ENCODE results near the gene PTPN3. TPM values are rescaled to one million over a fixed set of nuclear protein-coding genes. Genes with fewer than 3 reads are reported as not detected.

Gene PTPN3
- total RNA-seq, 1 donor from 2014 or later: 2.4 TPM

DNA sequence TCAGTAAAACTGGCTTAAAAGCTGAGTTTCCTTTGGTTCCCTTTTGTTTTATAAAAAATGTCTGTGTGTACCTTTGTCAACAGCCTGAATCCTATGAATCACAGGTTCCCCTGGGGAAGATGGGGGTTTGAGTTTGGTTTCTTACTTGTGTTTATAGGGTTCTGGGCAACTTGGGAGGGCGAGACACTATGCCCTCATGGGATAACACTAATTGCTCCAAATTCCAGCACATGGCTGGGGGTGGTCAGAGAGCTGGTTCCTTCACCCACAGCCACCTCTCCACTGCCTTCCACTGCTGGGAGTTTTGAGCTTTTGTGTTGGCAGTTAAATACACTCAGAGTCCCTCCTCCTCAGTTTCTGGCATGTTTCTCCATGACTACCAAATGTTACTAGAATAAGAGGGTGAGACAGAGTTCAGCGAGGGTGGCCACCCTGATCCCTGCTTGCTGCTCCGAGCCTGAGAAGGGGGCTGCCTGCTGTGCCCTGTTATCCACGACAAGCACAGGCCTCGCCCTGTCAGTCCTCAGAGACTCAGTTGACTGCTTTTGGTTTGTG lies 94.3 kb downstream of the PTPN3 start:
- Mint-ChIP-seq H3K27me3 (ENCODE audit: insufficient read depth, low read depth) (peaks cover 4% of the 10 kb centered on the region), H3K4me3 (no peak overlapping the region), H3K36me3 (no peaks in the 10 kb centered on the region), H3K9me3 (no peaks in the 10 kb centered on the region), H3K4me1 (peaks cover 10% of the 10 kb centered on the region), H3K27ac (peak overlapping the region; percentile 57)
- no peaks in the 10 kb centered on the region for H4K20me1 ChIP-seq (ENCODE audit: low read depth)
- TF ChIP-seq EZH2 (IDR thresholded peaks at IDR 0.05): no peak
- no peak for TF ChIP-seq EZH2phosphoT487 (IDR thresholded peaks at IDR 0.05)
- TF ChIP-seq, protein P1, sequence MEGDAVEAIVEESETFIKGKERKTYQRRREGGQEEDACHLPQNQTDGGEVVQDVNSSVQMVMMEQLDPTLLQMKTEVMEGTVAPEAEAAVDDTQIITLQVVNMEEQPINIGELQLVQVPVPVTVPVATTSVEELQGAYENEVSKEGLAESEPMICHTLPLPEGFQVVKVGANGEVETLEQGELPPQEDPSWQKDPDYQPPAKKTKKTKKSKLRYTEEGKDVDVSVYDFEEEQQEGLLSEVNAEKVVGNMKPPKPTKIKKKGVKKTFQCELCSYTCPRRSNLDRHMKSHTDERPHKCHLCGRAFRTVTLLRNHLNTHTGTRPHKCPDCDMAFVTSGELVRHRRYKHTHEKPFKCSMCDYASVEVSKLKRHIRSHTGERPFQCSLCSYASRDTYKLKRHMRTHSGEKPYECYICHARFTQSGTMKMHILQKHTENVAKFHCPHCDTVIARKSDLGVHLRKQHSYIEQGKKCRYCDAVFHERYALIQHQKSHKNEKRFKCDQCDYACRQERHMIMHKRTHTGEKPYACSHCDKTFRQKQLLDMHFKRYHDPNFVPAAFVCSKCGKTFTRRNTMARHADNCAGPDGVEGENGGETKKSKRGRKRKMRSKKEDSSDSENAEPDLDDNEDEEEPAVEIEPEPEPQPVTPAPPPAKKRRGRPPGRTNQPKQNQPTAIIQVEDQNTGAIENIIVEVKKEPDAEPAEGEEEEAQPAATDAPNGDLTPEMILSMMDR (IDR thresholded peaks at IDR 0.05): no peak
- H3F3A ChIP-seq (ENCODE audit: low read depth): no peaks in the 10 kb centered on the region
- no peaks in the 10 kb centered on the region for H3K36me3 ChIP-seq
- no peak for DNase-seq (ENCODE audit: low spot score)
- no peak overlapping the region for H3K4me3 ChIP-seq
- no peak overlapping the region for H3K27ac ChIP-seq
- H3K79me2 ChIP-seq (ENCODE audit: low read depth): no peaks in the 10 kb centered on the region
- H3K4me1 ChIP-seq: peaks cover 4% of the 10 kb centered on the region
- no peaks in the 10 kb centered on the region for H3K9me3 ChIP-seq (ENCODE audit: low read depth)
- H3K9ac ChIP-seq: no peak overlapping the region
- H3K27me3 ChIP-seq: no peaks in the 10 kb centered on the region
- H3K4me2 ChIP-seq: no peak overlapping the region
- H2AFZ ChIP-seq (replicated peaks): no peak overlapping the region

DNA sequence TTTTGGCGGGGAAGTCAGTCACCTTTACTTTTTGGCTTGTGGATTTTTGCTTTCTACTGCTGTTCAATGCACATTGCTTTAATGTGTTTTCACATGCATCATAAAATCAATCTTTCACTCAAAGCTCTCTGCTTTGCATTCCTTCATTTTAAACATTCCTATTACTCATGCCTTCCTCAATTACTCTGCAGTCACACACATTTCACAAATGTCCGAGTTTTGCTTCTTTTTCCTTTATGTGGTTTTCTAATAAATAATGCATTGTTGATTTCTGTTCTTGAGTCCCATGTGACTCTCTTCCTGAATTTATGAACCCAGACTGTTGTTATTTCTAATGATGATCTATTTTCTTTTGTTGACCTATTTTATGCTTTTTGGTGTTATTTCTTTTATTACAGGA lies 95.0 kb downstream of the PTPN3 start:
- Histone ChIP-seq H3F3A (ENCODE audit: low read depth) (no peaks in the 10 kb centered on the region), H3K9me3 (ENCODE audit: low read depth) (no peaks in the 10 kb centered on the region), H3K4me2 (no peak overlapping the region), H3K36me3 (no peaks in the 10 kb centered on the region), H3K79me2 (ENCODE audit: low read depth) (no peaks in the 10 kb centered on the region), H3K27ac (no peak overlapping the region), H2AFZ (replicated peaks) (no peak overlapping the region), H3K4me1 (peaks cover 4% of the 10 kb centered on the region), H3K4me3 (no peak overlapping the region), H3K27me3 (no peaks in the 10 kb centered on the region), H4K20me1 (ENCODE audit: low read depth) (no peaks in the 10 kb centered on the region), H3K9ac (no peak overlapping the region)
- TF ChIP-seq EZH2 (IDR thresholded peaks at IDR 0.05) (no peak), EZH2phosphoT487 (IDR thresholded peaks at IDR 0.05) (no peak)
- TF ChIP-seq, protein P1 (IDR thresholded peaks at IDR 0.05): no peak
- no peaks in the 10 kb centered on the region for H3K9me3 Mint-ChIP-seq
- no peak for DNase-seq (ENCODE audit: low spot score)
- H3K27ac Mint-ChIP-seq: no peak overlapping the region
- peaks cover 4% of the 10 kb centered on the region for H3K27me3 Mint-ChIP-seq (ENCODE audit: insufficient read depth, low read depth)
- H3K4me1 Mint-ChIP-seq: peaks cover 10% of the 10 kb centered on the region
- no peaks in the 10 kb centered on the region for H3K36me3 Mint-ChIP-seq
- no peak overlapping the region for H3K4me3 Mint-ChIP-seq

DNA sequence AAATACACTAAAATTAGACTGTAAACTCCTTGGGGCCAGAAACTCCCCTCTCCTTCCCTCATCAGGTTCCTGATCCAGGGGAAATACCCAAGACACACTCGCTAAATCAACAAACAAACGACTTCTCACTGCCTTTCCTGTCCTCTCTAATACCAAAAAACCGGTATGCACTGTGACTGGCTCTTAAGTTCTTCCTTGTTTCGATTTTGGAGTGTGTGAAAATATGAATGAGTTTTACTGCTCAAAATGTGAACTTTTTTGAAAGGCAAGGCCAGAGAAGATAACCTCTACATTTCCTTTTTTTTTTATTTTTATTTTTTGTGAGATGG lies 96.2 kb downstream of the PTPN3 start:
- Histone ChIP-seq H4K20me1 (ENCODE audit: low read depth) (no peaks in the 10 kb centered on the region), H3K27ac (no peak overlapping the region), H3K36me3 (no peaks in the 10 kb centered on the region), H3F3A (ENCODE audit: low read depth) (no peaks in the 10 kb centered on the region), H3K4me3 (no peak overlapping the region), H3K4me1 (peaks cover 4% of the 10 kb centered on the region), H3K4me2 (no peak overlapping the region), H3K79me2 (ENCODE audit: low read depth) (no peaks in the 10 kb centered on the region), H2AFZ (replicated peaks) (no peak overlapping the region), H3K9me3 (ENCODE audit: low read depth) (no peaks in the 10 kb centered on the region), H3K9ac (no peak overlapping the region), H3K27me3 (no peaks in the 10 kb centered on the region)
- H3K27ac Mint-ChIP-seq: no peak overlapping the region
- H3K27me3 Mint-ChIP-seq (ENCODE audit: insufficient read depth, low read depth): peaks cover 4% of the 10 kb centered on the region
- H3K9me3 Mint-ChIP-seq: no peaks in the 10 kb centered on the region
- H3K36me3 Mint-ChIP-seq: no peaks in the 10 kb centered on the region
- TF ChIP-seq, protein P1 (IDR thresholded peaks at IDR 0.05): no peak
- TF ChIP-seq EZH2 (IDR thresholded peaks at IDR 0.05) (no peak), EZH2phosphoT487 (IDR thresholded peaks at IDR 0.05) (no peak)
- H3K4me1 Mint-ChIP-seq: peaks cover 10% of the 10 kb centered on the region
- DNase-seq (ENCODE audit: low spot score): no peak
- H3K4me3 Mint-ChIP-seq: no peak overlapping the region
